Neural cell (in vitro differentiated cells): ENCODE measurements around the gene IGFL2. TPM values are rescaled to one million over a fixed set of nuclear protein-coding genes. Genes with fewer than 3 reads are reported as not detected.

Source experiments
- H2AFZ ChIP-seq: fragments of 200-600, 300-800 bp; sonication (generic), shearing (Covaris generic); 2 replicates; pipeline ENCODE4 v1.6.0; 2014; ENCODE audit warnings: low read depth, mild to moderate bottlenecking, antibody characterized with exemption, low read length, moderate library complexity
- H3F3A ChIP-seq: fragments of 200-600 bp; shearing (Covaris generic); 2 replicates; pipeline ENCODE4 v1.6.1; 2016; ENCODE audit warnings: mild to moderate bottlenecking, moderate library complexity, mixed read lengths, antibody characterized with exemption, low read length; ENCODE audit not compliant: insufficient read depth, poor library complexity, severe bottlenecking
- H3K27ac ChIP-seq: fragments of 200-600, 300-800 bp; sonication (generic), shearing (Covaris generic); 2 replicates; pipeline ENCODE4 v1.5.1; 2014; ENCODE audit warnings: mild to moderate bottlenecking, low read length, moderate library complexity
- H3K27me3 ChIP-seq: fragments of 300-800, 200-600 bp; sonication (generic), shearing (Covaris generic); 2 replicates; pipeline ENCODE4 v1.6.0; 2014; ENCODE audit warnings: mild to moderate bottlenecking, low read depth, low read length, moderate library complexity; ENCODE audit not compliant: insufficient read depth
- H3K36me3 ChIP-seq: fragments of 300-800, 200-600 bp; sonication (generic), shearing (Covaris generic); 2 replicates; pipeline ENCODE4 v1.5.1; 2014; ENCODE audit warnings: mild to moderate bottlenecking, antibody characterized with exemption, low read length, moderate library complexity; ENCODE audit not compliant: insufficient read depth
- H3K4me2 ChIP-seq: fragments of 300-800, 200-600 bp; sonication (generic), shearing (Covaris generic); 2 replicates; pipeline ENCODE4 v1.6.0; 2014; ENCODE audit warnings: mild to moderate bottlenecking, low read length
- H3K4me3 ChIP-seq: fragments of 300-800, 200-600 bp; sonication (generic), shearing (Covaris generic); 2 replicates; pipeline ENCODE4 v1.5.1; 2014; ENCODE audit warnings: mild to moderate bottlenecking, low read length, moderate library complexity
- H3K79me2 ChIP-seq: fragments of 200-600 bp; shearing (Covaris generic); replicated peaks from 2 replicates; pipeline ENCODE4 v1.6.0; 2014; ENCODE audit warnings: mild to moderate bottlenecking, low read length, moderate library complexity; ENCODE audit not compliant: insufficient read depth
- H3K9ac ChIP-seq: fragments of 300-800, 200-600 bp; sonication (generic), shearing (Covaris generic); 2 replicates; pipeline ENCODE4 v1.6.1; 2016; ENCODE audit warnings: mild to moderate bottlenecking, low read length, mixed read lengths
- H3K9me2 ChIP-seq: fragments of 200-600 bp; shearing (Covaris generic); 2 replicates; pipeline ENCODE4 v1.6.1; 2016; ENCODE audit warnings: mild to moderate bottlenecking, low read length, mixed read lengths; ENCODE audit not compliant: insufficient read depth
- H3K9me3 ChIP-seq: fragments of 200-600, 300-800 bp; sonication (generic), shearing (Covaris generic); 2 replicates; pipeline ENCODE4 v1.6.1; 2016; ENCODE audit warnings: mild to moderate bottlenecking, mixed run types, low read length, moderate library complexity, mixed read lengths
- H4K20me1 ChIP-seq: fragments of 200-600 bp; shearing (Covaris generic); 2 replicates; pipeline ENCODE4 v1.6.1; 2016; ENCODE audit warnings: mild to moderate bottlenecking, mixed run types; ENCODE audit not compliant: insufficient read depth
- EP300 ChIP-seq: fragments of 450-650 bp; conservative IDR thresholded peaks from 2 replicates; pipeline ENCODE4 v1.6.1; 2014; ENCODE audit warnings: antibody characterized with exemption, mild to moderate bottlenecking, moderate library complexity; ENCODE audit not compliant: poor library complexity, severe bottlenecking
- EZH2 ChIP-seq: fragments of 200-600, 300-800 bp; shearing (Covaris generic), sonication (generic); IDR thresholded peaks from 2 replicates; pipeline ENCODE4 v1.6.1; 2014; ENCODE audit warnings: antibody characterized with exemption, low read length, borderline replicate concordance, mild to moderate bottlenecking; ENCODE audit not compliant: insufficient read depth, poor library complexity, severe bottlenecking
- MXI1 ChIP-seq: fragments of 450-650 bp; conservative IDR thresholded peaks from 2 replicates; pipeline ENCODE4 v1.6.1; 2014; ENCODE audit warnings: antibody characterized with exemption, mild to moderate bottlenecking; ENCODE audit not compliant: poor library complexity, severe bottlenecking
- POLR2AphosphoS5 ChIP-seq: IDR thresholded peaks from 2 replicates; pipeline ENCODE4 v1.6.1; 2012
- RAD21 ChIP-seq: fragments of 450-650 bp; conservative IDR thresholded peaks from 2 replicates; pipeline ENCODE4 v1.6.1; 2014; ENCODE audit warnings: antibody characterized with exemption, mild to moderate bottlenecking, moderate library complexity
- SMC3 ChIP-seq: fragments of 450-650 bp; conservative IDR thresholded peaks from 2 replicates; pipeline ENCODE4 v1.6.1; 2014; ENCODE audit warnings: antibody characterized with exemption, mild to moderate bottlenecking, moderate library complexity; ENCODE audit not compliant: poor library complexity
- TAF1 ChIP-seq: IDR thresholded peaks from 2 replicates; pipeline ENCODE4 v1.6.1; 2012; ENCODE audit warnings: low read depth
- polyA plus RNA-seq: library from polyadenylated mRNA; depleted of rRNA; stranded (reverse); fragments of >200 nt; gene quantifications from 2 replicates; pipeline ENCODE4 v1.2.3, GENCODE V29; 2014
- TF ChIP-seq, protein P1 (sequence below): IDR thresholded peaks from 2 replicates; pipeline ENCODE4 v1.6.1; 2012; ENCODE audit warnings: borderline replicate concordance
- TF ChIP-seq, protein P2 (sequence below): fragments of 450-650 bp; IDR thresholded peaks from 2 replicates; pipeline ENCODE4 v1.5.1; 2014; ENCODE audit warnings: antibody characterized with exemption, mild to moderate bottlenecking, moderate library complexity; ENCODE audit not compliant: poor library complexity, severe bottlenecking

IGFL2 gene
- polyA plus RNA-seq, 1 donor from 2014 or later, result not detected

DNA sequence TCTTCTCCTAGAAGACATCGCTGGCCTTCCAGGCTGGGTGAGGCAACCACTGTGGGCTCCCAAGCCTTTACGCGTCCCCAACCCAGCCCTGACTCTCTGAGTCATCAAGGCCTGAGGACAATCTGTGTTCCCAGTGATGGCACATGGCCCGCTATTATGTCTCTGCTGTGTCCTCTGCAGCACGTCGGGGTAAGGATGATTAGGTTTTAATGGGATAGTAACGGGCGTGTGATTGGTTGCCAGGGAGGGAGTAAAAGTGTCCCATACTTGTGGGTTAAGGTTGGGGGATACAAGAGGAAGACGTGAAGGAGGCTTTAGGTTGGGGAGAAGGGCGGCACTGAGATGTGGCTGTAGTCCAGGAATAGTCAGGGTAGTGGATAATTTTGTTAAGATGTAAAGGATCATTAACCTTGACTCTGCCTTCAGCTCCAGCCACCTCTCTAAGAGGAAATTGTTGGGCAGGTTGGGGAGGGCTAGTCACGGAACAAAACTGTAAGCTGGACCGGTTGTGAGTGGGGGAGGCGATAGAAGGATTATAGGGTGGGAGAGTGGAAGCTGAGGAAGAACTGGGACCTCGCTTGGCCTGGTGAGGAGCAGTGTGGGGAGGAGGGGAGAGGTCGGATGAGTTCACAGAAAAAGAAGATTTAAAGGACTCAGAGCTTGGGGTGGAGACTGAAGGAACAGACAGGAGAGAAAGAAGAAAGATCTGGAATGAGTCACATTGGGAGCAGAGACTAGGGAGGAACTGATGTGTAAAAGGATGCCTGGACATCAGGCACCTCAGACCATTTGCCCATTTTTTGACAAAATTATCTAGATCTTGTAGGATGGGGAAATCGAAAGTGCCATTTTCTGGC is 53.6 kb downstream of the IGFL2 start:
- Histone ChIP-seq H3K27me3 (no peaks in the 10 kb centered on the region), H3K9ac (no peak overlapping the region)
- TF ChIP-seq EZH2, result no peak
- TF ChIP-seq, protein P1, sequence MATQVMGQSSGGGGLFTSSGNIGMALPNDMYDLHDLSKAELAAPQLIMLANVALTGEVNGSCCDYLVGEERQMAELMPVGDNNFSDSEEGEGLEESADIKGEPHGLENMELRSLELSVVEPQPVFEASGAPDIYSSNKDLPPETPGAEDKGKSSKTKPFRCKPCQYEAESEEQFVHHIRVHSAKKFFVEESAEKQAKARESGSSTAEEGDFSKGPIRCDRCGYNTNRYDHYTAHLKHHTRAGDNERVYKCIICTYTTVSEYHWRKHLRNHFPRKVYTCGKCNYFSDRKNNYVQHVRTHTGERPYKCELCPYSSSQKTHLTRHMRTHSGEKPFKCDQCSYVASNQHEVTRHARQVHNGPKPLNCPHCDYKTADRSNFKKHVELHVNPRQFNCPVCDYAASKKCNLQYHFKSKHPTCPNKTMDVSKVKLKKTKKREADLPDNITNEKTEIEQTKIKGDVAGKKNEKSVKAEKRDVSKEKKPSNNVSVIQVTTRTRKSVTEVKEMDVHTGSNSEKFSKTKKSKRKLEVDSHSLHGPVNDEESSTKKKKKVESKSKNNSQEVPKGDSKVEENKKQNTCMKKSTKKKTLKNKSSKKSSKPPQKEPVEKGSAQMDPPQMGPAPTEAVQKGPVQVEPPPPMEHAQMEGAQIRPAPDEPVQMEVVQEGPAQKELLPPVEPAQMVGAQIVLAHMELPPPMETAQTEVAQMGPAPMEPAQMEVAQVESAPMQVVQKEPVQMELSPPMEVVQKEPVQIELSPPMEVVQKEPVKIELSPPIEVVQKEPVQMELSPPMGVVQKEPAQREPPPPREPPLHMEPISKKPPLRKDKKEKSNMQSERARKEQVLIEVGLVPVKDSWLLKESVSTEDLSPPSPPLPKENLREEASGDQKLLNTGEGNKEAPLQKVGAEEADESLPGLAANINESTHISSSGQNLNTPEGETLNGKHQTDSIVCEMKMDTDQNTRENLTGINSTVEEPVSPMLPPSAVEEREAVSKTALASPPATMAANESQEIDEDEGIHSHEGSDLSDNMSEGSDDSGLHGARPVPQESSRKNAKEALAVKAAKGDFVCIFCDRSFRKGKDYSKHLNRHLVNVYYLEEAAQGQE, result no peak
- TF ChIP-seq TAF1, result no peak
- TF ChIP-seq SMC3, result no peak
- no peak for TF ChIP-seq EP300
- TF ChIP-seq, protein P2, sequence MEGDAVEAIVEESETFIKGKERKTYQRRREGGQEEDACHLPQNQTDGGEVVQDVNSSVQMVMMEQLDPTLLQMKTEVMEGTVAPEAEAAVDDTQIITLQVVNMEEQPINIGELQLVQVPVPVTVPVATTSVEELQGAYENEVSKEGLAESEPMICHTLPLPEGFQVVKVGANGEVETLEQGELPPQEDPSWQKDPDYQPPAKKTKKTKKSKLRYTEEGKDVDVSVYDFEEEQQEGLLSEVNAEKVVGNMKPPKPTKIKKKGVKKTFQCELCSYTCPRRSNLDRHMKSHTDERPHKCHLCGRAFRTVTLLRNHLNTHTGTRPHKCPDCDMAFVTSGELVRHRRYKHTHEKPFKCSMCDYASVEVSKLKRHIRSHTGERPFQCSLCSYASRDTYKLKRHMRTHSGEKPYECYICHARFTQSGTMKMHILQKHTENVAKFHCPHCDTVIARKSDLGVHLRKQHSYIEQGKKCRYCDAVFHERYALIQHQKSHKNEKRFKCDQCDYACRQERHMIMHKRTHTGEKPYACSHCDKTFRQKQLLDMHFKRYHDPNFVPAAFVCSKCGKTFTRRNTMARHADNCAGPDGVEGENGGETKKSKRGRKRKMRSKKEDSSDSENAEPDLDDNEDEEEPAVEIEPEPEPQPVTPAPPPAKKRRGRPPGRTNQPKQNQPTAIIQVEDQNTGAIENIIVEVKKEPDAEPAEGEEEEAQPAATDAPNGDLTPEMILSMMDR, result no peak
- TF ChIP-seq MXI1, result no peak
- TF ChIP-seq RAD21, result no peak
- TF ChIP-seq POLR2AphosphoS5, result no peak

DNA sequence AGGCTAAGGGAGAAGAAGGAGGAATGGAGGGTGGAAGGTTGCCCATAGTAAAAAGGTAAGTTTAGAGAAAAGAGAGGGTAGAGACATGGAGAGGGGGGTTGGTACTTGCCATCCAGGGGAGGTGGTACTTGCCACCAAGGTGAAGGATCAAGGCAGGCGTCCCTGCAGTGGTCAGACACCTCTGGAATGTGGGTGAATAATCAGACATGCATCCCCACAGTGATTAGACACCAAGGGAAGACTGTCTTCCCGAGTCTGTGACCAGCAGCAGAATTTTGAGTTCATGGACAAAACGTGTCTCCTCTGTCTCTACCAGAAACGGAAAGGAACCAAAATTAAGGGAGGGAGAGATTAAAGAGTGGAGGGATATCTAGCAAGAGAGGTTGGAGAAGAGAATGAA is 54.4 kb downstream of the IGFL2 start:
- Histone ChIP-seq H3K27ac (no peak overlapping the region), H3K27me3 (no peaks in the 10 kb centered on the region), H3F3A (no peaks in the 10 kb centered on the region), H3K4me3 (no peak overlapping the region), H4K20me1 (no peaks in the 10 kb centered on the region), H3K4me2 (no peak overlapping the region), H3K9me2 (no peaks in the 10 kb centered on the region), H3K36me3 (no peaks in the 10 kb centered on the region), H3K9ac (no peak overlapping the region), H3K9me3 (no peaks in the 10 kb centered on the region), H2AFZ (no peak overlapping the region), H3K79me2 (no peaks in the 10 kb centered on the region)
- TF ChIP-seq POLR2AphosphoS5, result no peak
- TF ChIP-seq SMC3, result no peak
- no peak for TF ChIP-seq EP300
- TF ChIP-seq EZH2, result no peak
- TF ChIP-seq, protein P1, result no peak
- no peak for TF ChIP-seq MXI1
- no peak for TF ChIP-seq TAF1
- TF ChIP-seq RAD21, result no peak
- TF ChIP-seq, protein P2, result no peak

More for the DNA sequence above, 53.6 kb downstream of the IGFL2 start:
- H3K79me2 ChIP-seq, result no peaks in the 10 kb centered on the region
- no peaks in the 10 kb centered on the region for H4K20me1 ChIP-seq
- H3K36me3 ChIP-seq, result no peaks in the 10 kb centered on the region
- no peaks in the 10 kb centered on the region for H3F3A ChIP-seq
- no peak overlapping the region for H3K4me2 ChIP-seq
- H2AFZ ChIP-seq, result no peak overlapping the region
- no peak overlapping the region for H3K4me3 ChIP-seq
- no peaks in the 10 kb centered on the region for H3K9me2 ChIP-seq
- no peaks in the 10 kb centered on the region for H3K9me3 ChIP-seq
- no peak overlapping the region for H3K27ac ChIP-seq
